ENCODE results near the gene PICALM. TPM values are rescaled to one million over a fixed set of nuclear protein-coding genes. Genes with fewer than 3 reads are reported as not detected.

PICALM gene
- total and polyA plus RNA-seq, 8 donors, result 35.1 to 687 (median 150) TPM

DNA sequence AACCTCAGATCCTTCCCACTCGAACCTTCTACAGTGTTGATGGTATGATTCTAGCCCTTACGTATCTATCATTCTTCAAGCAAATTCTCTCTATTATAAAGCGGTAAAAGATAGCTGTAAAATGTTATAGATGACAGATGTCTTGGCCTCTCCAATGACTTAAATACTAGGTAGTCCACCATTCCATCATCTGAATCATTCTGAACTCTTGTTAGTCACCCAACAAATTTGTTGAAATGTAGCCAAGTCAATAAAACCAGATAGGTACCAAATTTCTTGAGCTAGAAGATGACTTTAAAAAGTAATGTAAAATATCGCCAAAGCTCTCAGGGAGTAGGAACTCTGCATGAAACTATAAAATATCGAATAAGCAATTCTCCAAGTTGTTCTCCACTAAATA, 32.6 kb upstream of the PICALM start:
- TF ChIP-seq POLR2AphosphoS5 (IDR thresholded peaks at IDR 0.05) (no peak), EP300 (IDR thresholded peaks at IDR 0.05) (no peak), POLR2A (IDR thresholded peaks at IDR 0.05) (no peak)
- TF ChIP-seq, protein P1, sequence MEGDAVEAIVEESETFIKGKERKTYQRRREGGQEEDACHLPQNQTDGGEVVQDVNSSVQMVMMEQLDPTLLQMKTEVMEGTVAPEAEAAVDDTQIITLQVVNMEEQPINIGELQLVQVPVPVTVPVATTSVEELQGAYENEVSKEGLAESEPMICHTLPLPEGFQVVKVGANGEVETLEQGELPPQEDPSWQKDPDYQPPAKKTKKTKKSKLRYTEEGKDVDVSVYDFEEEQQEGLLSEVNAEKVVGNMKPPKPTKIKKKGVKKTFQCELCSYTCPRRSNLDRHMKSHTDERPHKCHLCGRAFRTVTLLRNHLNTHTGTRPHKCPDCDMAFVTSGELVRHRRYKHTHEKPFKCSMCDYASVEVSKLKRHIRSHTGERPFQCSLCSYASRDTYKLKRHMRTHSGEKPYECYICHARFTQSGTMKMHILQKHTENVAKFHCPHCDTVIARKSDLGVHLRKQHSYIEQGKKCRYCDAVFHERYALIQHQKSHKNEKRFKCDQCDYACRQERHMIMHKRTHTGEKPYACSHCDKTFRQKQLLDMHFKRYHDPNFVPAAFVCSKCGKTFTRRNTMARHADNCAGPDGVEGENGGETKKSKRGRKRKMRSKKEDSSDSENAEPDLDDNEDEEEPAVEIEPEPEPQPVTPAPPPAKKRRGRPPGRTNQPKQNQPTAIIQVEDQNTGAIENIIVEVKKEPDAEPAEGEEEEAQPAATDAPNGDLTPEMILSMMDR (IDR thresholded peaks at IDR 0.05), result no peak
- Histone ChIP-seq H3K27me3 (no peaks in the 10 kb centered on the region), H3K27ac (no peak overlapping the region), H3K36me3 (no peaks in the 10 kb centered on the region), H3K4me3 (no peak overlapping the region), H3K9me3 (no peaks in the 10 kb centered on the region), H3K4me1 (no peaks in the 10 kb centered on the region)
- intact Hi-C loops (cut with DNase I; ENCODE audit: low total_unique reads), result no loop called here
- no peak for DNase-seq
- WGBS, 5 donors, result 90 to 94% (median 93%) methylated on average over 5 of the region's 5 CpGs

DNA sequence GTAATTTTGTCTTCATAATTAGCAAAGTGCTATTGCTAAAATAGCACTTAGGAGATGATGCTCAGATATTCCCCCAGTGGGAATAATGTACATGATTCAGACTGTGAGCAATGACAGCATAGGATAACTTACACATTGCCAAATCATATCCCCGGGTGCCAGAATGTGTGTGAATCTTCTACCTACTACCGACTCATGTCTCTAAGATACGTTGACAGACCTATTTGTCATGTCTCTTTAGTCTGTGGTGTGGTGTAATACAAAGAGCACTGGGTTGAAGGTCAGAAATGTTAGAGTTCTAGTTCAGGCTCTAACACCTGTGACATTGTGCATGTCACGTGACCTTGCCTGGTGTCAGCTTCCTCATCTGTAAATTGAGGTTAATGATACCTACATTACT, 31.0 kb upstream of the PICALM start:
- no peaks in the 10 kb centered on the region for H3K36me3 ChIP-seq
- H3K9me3 ChIP-seq, result no peaks in the 10 kb centered on the region
- intact Hi-C loops (cut with DNase I; ENCODE audit: low total_unique reads), result no loop called here
- no peak for TF ChIP-seq POLR2A (IDR thresholded peaks at IDR 0.05)
- TF ChIP-seq EP300 (IDR thresholded peaks at IDR 0.05), result no peak
- TF ChIP-seq POLR2AphosphoS5 (IDR thresholded peaks at IDR 0.05), result no peak
- TF ChIP-seq, protein P1 (IDR thresholded peaks at IDR 0.05), result no peak
- H3K27me3 ChIP-seq, result no peaks in the 10 kb centered on the region
- H3K4me1 ChIP-seq, result no peaks in the 10 kb centered on the region
- no peak overlapping the region for H3K27ac ChIP-seq
- no peak for DNase-seq
- no peak overlapping the region for H3K4me3 ChIP-seq
- 52 to 88% (median 67%) methylated on average over 4 of the region's 4 CpGs for WGBS, 5 donors

GRCh38 chr11:86097980-86098379, 29.1 kb upstream of the PICALM start:
- Histone ChIP-seq H3K27ac (no peak overlapping the region), H3K9me3 (no peaks in the 10 kb centered on the region), H3K36me3 (no peaks in the 10 kb centered on the region), H3K27me3 (no peaks in the 10 kb centered on the region), H3K4me1 (no peaks in the 10 kb centered on the region), H3K4me3 (no peak overlapping the region)
- DNase-seq, result no peak
- intact Hi-C loops (cut with DNase I; ENCODE audit: low total_unique reads), result no loop called here
- WGBS, 5 donors, result 71 to 93% (median 84%) methylated on average over 1 of the region's 1 CpG
- no peak for TF ChIP-seq POLR2A (IDR thresholded peaks at IDR 0.05)
- TF ChIP-seq EP300 (IDR thresholded peaks at IDR 0.05), result no peak
- TF ChIP-seq, protein P1 (IDR thresholded peaks at IDR 0.05), result no peak
- no peak for TF ChIP-seq POLR2AphosphoS5 (IDR thresholded peaks at IDR 0.05)

DNA sequence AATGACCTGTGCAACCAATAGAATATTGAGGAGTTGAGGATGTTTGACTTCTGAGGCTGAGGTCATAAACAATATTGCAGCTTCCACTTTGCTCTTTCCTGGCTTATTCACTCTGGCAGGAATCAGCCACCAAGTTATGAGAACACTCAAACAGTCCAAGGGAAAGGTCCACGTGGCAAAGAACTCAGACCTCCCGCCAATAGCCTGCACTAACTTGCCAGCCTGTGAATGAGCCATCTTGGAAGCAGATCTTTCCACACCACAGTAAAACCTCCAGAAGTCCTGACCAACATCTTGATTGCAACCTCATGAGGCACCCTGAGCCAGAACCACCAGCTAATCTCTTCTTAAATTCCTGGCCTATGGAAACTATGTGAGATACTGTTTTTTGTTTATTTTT, 22.7 kb upstream of the PICALM start:
- no peak for DNase-seq
- H3K27me3 ChIP-seq, result no peaks in the 10 kb centered on the region
- H3K27ac ChIP-seq, result no peak overlapping the region
- intact Hi-C loops (cut with DNase I; ENCODE audit: low total_unique reads), result no loop called here
- H3K36me3 ChIP-seq, result no peaks in the 10 kb centered on the region
- H3K9me3 ChIP-seq, result no peaks in the 10 kb centered on the region
- no peak overlapping the region for H3K4me3 ChIP-seq
- 50 to 75% (median 64%) methylated on average over 2 of the region's 2 CpGs for WGBS, 5 donors
- TF ChIP-seq, protein P1 (IDR thresholded peaks at IDR 0.05), result no peak
- TF ChIP-seq EP300 (IDR thresholded peaks at IDR 0.05) (no peak), POLR2A (IDR thresholded peaks at IDR 0.05) (no peak), POLR2AphosphoS5 (IDR thresholded peaks at IDR 0.05) (no peak)
- peaks cover 0 to 12% (median 0%) of the 10 kb centered on the region in 4 donors for H3K4me1 ChIP-seq
